Fibroblast of mammary gland (primary cell): ENCODE data around the gene SEMA4G.

Experiments
- DNase-seq: peaks from one replicate; pipeline ENCODE4 v3.0.0-alpha.2; 2010; ENCODE audit warnings: low read depth
- H3K4me3 ChIP-seq: 2 replicates; pipeline ENCODE4 v1.5.1; 2011; ENCODE audit warnings: low read depth, mild to moderate bottlenecking, low read length, moderate library complexity; ENCODE audit not compliant: control insufficient read depth
- TF ChIP-seq, protein P1 (sequence below): conservative IDR thresholded peaks from 2 replicates; pipeline ENCODE4 v1.5.1; 2011; ENCODE audit warnings: low read depth, low read length, inconsistent platforms; ENCODE audit not compliant: control insufficient read depth, insufficient read depth

SEMA4G gene

GRCh38 chr10:101006593-101007098 is 37.3 kb downstream of the SEMA4G start:
- no peak overlapping the region for H3K4me3 ChIP-seq

DNA sequence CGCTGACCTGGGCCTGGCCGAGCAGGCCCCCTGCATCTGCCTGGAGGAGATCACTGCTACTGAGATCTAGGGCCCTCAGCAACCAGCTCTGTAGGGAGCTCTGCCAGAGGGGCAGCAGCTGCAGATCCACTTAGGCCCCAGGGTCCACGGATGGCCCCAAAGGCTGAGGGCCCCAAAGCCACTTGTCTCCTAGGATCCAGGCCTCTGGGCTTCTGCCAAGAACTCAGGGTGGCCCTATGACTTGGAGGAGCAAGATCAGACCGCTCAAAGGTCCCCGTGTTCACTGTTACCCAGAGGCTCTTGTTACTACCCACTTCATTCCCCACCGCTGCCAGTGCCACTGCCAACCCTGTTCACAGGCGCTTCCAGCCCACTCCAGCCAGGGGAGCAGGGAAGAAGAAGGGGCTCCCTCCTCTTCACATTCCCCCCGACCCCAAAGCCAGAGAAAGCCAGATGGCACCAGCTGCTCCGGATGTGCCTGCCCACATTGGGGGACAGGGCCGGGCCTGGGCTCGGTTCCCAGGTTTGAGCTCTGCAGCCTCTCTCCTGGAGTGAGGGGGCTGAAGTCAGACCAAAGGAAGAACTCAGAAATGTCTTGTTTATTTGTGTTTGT is 37.9 kb downstream of the SEMA4G start:
- TF ChIP-seq, protein P1, sequence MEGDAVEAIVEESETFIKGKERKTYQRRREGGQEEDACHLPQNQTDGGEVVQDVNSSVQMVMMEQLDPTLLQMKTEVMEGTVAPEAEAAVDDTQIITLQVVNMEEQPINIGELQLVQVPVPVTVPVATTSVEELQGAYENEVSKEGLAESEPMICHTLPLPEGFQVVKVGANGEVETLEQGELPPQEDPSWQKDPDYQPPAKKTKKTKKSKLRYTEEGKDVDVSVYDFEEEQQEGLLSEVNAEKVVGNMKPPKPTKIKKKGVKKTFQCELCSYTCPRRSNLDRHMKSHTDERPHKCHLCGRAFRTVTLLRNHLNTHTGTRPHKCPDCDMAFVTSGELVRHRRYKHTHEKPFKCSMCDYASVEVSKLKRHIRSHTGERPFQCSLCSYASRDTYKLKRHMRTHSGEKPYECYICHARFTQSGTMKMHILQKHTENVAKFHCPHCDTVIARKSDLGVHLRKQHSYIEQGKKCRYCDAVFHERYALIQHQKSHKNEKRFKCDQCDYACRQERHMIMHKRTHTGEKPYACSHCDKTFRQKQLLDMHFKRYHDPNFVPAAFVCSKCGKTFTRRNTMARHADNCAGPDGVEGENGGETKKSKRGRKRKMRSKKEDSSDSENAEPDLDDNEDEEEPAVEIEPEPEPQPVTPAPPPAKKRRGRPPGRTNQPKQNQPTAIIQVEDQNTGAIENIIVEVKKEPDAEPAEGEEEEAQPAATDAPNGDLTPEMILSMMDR, result no peak
- DNase-seq, result no peak
- H3K4me3 ChIP-seq, result no peak overlapping the region

More at GRCh38 chr10:101006593-101007098, 37.3 kb downstream of the SEMA4G start:
- DNase-seq, result no peak
- TF ChIP-seq, protein P1, result no peak

DNA sequence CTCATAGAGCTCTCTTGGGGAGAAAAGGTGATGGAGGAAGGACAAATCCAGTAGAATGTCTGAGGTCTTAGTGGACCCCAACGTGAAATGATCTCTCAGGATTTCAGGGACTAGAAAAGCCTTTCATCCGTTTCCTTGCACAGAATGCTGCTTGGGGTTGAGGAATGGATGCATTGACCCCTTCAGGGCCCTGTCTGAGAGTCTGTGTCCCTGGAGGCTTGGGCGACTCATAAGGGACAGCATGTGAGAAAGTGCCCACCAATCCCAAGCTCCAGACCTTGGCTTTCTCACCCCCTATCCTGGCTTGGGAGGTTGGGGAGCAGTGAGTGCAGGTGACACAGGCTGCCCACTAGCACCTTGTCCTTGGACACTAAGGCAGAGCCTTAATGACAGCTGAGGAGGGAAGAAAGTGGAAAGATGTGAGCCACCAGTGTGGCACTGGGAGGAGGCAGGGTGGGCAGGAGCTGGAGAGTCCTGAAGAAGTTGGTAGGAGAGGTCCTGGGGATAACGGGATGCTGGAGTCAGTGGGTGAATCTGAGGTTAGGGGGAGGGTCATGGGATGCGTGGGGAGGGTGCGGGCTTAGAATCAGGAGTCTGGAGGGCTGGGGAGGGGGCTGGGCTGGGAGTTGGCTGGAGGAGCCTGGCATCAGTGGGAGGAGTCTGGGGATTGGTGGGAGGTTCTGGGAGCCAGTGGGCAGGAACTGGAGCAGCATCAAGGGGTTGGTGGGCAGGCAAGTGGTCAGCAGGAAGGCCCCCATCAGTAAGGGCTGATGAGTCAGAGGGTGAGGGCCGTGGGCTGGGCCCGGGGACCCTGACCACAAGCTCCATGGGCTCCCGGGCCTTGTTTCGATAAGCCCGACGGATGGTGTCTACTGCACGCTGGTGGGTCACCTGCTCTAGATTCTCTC is 38.9 kb downstream of the SEMA4G start:
- DNase-seq, result no peak
- H3K4me3 ChIP-seq, result no peak overlapping the region
- TF ChIP-seq, protein P1, result no peak

GRCh38 chr10:101008823-101009423 is 39.6 kb downstream of the SEMA4G start:
- TF ChIP-seq, protein P1, result no peak
- DNase-seq, result no peak
- H3K4me3 ChIP-seq, result no peak overlapping the region

GRCh38 chr10:101010329-101010728 is 41.0 kb downstream of the SEMA4G start:
- DNase-seq, result no peak
- no peak overlapping the region for H3K4me3 ChIP-seq
- TF ChIP-seq, protein P1, result no peak

DNA sequence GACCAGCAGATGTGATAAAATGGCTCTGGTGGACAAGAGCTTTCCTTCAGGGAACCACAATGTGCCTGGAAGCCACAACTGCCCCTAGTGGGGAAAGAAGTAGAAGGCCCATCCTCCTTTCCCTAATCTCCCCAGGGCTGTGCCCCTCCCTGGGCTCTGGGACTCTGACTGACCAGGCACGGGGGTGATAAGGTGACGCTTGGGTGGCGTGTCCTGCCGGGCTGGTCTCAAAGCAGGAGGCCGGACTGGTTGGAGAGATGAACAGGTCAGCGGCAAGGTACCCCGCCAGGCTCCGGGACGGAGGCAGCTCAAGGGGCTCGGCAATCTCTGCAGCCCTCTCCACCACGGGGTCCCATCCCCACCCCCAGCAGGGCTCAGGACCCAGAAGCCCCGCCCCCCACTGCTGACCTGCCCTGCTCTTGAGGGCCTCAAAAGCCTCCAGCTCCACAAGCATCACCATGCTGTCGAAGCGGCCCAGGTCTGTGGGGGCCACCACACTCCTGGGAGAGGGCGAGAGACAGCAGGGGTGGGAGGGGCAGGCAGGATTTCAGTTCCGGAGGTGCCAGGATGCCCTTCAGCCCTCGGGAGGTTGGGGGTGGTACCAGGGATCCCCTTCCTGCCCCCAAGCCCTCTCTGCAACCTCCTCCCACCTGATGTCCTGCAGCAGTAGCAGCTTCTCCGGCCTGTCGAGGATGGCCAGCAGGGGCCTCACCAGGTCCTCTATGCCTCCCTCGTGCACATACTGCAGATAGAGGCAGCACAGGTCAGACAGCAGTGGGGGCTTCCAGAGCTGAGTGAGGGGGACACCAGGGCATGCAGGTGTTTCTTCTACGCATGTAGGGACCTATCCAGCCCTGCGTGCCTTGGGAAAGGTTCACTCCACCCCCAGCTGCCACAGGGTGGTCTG is 42.5 kb downstream of the SEMA4G start:
- no peak for DNase-seq
- TF ChIP-seq, protein P1, result peak; percentile 34
- H3K4me3 ChIP-seq, result no peak overlapping the region
